COLO829 (cell line): Measurements from ENCODE around the gene VSTM1.

ENCODE experiments used
- DNase-seq: peaks from one replicate; pipeline ENCODE4 v3.0.0; 2012; ENCODE audit warnings: low spot score

The VSTM1 gene

GRCh38 chr19:54010474-54010873 lies 53.2 kb downstream of the VSTM1 start:
- no peak for DNase-seq

DNA sequence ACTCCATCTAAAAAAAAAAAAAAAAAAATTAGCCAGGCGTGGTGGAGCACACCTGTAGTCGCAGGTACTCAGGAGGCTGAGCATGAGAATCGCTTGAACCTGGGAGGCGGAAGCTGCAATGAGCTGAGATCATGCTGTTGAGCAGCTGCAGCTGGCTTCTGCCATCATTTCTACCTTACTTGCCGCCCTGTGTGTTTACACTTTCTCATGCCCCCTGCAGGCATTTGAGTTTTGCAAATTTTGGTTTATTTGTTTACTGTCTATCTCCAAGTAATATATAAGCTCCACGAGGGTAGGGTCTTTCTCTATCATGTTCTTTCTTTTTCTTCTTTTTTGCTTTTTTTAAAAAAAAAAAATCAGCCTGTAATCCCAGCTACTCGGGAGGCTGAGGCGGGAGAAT lies 54.3 kb downstream of the VSTM1 start:
- no peak for DNase-seq

GRCh38 chr19:54002495-54003315 lies 61.0 kb downstream of the VSTM1 start:
- DNase-seq, result no peak

DNA sequence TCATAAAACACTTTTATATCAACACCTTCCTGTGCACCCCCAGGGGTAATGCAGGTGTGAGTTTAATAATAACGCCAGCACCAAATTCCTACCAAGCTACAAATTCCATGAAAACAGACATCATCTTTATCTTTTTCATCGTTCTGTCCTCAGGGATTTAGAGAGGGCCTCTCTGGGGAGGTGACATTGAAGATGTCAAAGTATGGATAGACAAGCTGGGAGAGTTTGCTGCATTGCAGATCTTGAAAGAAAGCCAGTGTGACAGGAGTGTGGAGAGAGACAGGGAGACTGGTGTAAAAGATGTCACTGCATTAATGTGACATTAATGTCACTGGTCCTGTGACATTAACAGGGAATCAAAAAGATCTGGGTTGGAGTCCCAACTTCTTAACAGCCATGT lies 62.2 kb downstream of the VSTM1 start:
- DNase-seq, result no peak

- DNase-seq, result no peak
Observed at GRCh38 chr19:53999694-54000093, 64.0 kb downstream of the VSTM1 start.

- no peak for DNase-seq
Observed at GRCh38 chr19:53998223-53998622, 65.5 kb downstream of the VSTM1 start.

DNA sequence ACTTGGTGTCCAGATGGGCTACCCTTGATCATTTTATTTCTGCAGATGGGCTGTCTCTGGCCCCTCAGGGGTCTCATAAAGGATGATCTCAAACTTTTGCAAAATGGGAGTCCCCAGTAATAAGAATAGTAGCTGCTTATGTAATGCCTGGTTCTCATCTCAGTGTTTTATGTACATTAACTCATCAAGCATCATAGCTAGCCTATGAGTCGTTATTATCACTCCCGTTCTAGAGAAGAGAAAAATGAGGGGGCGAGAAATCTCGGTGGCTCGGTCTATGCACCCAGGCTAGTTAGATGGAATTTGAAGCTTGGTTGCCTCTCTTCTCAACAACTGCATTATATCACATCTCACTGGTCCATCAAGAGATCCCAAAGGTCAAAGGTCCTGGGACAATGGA lies 68.9 kb downstream of the VSTM1 start:
- no peak for DNase-seq

DNA sequence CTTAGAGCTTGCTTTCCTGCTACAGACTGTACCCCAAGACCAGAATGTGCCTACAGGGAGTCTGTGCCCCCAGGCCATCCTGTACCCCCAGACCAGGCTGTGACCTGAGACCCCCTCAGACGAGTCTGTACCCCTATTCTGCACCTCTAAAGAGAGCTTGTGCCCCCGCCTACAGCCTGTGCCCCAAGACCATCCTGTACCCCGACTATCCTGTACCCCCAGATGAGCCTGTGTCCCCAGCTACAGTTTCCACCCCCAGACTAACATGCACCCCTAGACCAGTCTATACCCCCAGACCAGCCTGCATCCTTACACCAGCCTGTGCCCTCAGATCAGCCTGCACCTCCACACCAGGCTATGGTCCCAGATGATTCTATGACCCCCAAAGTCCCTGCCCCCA lies 70.2 kb downstream of the VSTM1 start:
- no peak for DNase-seq

GRCh38 chr19:53992815-53993214 lies 70.9 kb downstream of the VSTM1 start:
- no peak for DNase-seq

DNA sequence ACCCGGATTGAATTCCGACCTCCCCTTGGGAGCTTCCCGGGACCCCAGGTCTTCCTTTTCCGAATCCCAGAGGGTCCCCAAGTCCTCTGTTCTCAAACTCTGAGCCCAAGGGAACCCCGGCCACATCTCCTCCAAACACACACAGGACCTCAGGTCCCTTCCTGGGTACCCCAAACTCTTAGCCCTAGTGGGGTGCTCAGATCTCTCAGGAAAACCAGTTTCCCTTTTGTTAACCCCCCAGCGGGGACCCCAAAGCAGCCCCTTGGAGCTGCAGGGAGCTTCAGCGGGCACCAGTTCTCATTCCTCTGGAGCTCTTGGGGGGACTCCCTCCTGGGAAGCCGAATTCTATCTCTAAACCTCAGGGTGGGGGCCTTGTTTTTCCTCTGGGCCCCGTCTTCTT lies 71.5 kb downstream of the VSTM1 start:
- DNase-seq, result no peak

GRCh38 chr19:53991224-53992113 lies 72.2 kb downstream of the VSTM1 start, which contains the start of gene CACNG6:
TSS of gene CACNG6 (plus strand) at chr19:53991637. CDS start at chr19:53992878, 1,241 bp downstream.
- DNase-seq, result no peak
